Measurements from ENCODE around the gene TOGARAM2. TPM values are rescaled to one million over a fixed set of nuclear protein-coding genes. Genes with fewer than 3 reads are reported as not detected.

Gene TOGARAM2
- total RNA-seq, result not detected in 2 replicates

DNA sequence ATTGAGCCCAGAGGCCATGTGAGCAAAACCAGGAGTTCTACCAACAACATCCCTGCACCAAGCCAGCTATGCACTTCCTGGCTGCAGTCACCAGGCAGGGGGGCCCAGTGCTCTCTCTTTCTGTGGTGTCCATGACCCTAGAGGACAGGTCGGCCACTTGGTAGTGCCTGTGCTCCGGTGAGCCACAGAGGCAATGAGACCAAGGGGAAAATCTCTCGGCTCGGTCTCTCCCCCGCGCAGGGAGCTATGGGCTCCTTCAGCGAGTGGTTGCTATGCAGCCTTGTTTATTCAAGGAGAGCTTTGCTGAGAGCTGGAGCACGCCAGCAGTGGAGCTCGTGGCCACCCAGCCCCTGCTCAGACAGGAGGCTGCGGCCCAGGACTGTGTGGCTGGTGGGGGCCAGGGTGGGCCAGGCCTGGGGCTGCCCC is at the start of gene TOGARAM2:
Gene TOGARAM2 (plus strand): TSS at position 283 of the 426 bp plus-strand sequence. CDS start 13,537 bp downstream, outside the sequence.
- DNase-seq (ENCODE audit: low read depth), result no peak
- H3K27me3 ChIP-seq (ENCODE audit: control insufficient read depth, insufficient read depth, low read length), result no peaks in the 10 kb centered on the region
- no peak within 1 kb of the TSS for H3K4me3 ChIP-seq (ENCODE audit: low read depth, low read length)
- H3K36me3 ChIP-seq (ENCODE audit: control insufficient read depth, insufficient read depth, low read length), result no peaks in the 10 kb centered on the region
- TF ChIP-seq, protein P1, sequence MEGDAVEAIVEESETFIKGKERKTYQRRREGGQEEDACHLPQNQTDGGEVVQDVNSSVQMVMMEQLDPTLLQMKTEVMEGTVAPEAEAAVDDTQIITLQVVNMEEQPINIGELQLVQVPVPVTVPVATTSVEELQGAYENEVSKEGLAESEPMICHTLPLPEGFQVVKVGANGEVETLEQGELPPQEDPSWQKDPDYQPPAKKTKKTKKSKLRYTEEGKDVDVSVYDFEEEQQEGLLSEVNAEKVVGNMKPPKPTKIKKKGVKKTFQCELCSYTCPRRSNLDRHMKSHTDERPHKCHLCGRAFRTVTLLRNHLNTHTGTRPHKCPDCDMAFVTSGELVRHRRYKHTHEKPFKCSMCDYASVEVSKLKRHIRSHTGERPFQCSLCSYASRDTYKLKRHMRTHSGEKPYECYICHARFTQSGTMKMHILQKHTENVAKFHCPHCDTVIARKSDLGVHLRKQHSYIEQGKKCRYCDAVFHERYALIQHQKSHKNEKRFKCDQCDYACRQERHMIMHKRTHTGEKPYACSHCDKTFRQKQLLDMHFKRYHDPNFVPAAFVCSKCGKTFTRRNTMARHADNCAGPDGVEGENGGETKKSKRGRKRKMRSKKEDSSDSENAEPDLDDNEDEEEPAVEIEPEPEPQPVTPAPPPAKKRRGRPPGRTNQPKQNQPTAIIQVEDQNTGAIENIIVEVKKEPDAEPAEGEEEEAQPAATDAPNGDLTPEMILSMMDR (IDR thresholded peaks at IDR 0.05; ENCODE audit: insufficient read depth, low read length, poor library complexity, severe bottlenecking), result no peak

DNA sequence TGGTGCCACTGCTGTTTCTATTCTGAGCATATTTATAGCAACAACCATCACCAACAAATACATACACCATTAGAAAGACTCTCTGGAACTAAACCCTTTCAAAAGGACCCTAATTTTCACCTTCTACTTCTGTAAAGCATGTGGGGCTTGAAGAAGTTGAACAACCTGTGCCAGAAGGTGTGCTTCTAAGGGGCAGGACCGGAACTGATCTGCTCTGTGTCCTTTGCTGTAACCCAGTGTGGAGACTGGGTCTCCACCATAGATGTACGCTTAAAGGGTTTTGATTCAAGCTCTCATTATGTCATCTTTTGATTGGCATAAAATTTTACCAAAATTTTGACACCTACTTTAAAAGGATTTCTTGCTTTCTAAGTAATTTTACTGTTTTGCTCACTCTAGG is 46.3 kb upstream of the TOGARAM2 start:
- TF ChIP-seq, protein P1 (IDR thresholded peaks at IDR 0.05; ENCODE audit: insufficient read depth, low read length, poor library complexity, severe bottlenecking), result no peak
- DNase-seq (ENCODE audit: low read depth), result no peak
- Histone ChIP-seq H3K36me3 (ENCODE audit: control insufficient read depth, insufficient read depth, low read length) (no peaks in the 10 kb centered on the region), H3K4me3 (ENCODE audit: low read depth, low read length) (no peak overlapping the region), H3K27me3 (ENCODE audit: control insufficient read depth, insufficient read depth, low read length) (no peaks in the 10 kb centered on the region)

DNA sequence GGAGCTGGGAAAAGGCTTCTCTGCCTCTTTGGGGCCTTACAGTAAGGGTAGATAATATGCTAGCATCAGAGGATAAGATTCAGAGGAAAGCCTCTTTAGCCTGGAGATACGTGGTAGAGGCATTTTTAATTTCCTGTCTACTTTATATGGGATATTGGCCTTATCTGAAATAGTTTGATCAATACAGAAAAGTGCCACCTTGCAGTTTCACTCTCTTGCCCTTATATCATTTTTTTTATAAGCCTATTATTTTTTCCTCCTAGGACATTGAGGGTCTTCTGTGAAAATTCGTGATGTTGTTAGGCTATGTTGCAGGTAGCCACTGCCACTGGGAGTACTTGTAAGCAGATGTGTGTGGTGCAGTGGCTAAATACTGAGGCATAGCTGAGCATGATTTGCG is 40.1 kb upstream of the TOGARAM2 start:
- Histone ChIP-seq H3K4me3 (ENCODE audit: low read depth, low read length) (no peak overlapping the region), H3K27me3 (ENCODE audit: control insufficient read depth, insufficient read depth, low read length) (no peaks in the 10 kb centered on the region), H3K36me3 (ENCODE audit: control insufficient read depth, insufficient read depth, low read length) (no peaks in the 10 kb centered on the region)
- no peak for DNase-seq (ENCODE audit: low read depth)
- TF ChIP-seq, protein P1 (IDR thresholded peaks at IDR 0.05; ENCODE audit: insufficient read depth, low read length, poor library complexity, severe bottlenecking), result no peak

- Histone ChIP-seq H3K4me3 (ENCODE audit: low read depth, low read length) (no peak overlapping the region), H3K36me3 (ENCODE audit: control insufficient read depth, insufficient read depth, low read length) (peaks cover 1% of the 10 kb centered on the region), H3K27me3 (ENCODE audit: control insufficient read depth, insufficient read depth, low read length) (no peaks in the 10 kb centered on the region)
- TF ChIP-seq, protein P1 (IDR thresholded peaks at IDR 0.05; ENCODE audit: insufficient read depth, low read length, poor library complexity, severe bottlenecking), result no peak
- DNase-seq (ENCODE audit: low read depth), result no peak
Measured at GRCh38 chr2:28944535-28945248, 36.4 kb upstream of the TOGARAM2 start.

DNA sequence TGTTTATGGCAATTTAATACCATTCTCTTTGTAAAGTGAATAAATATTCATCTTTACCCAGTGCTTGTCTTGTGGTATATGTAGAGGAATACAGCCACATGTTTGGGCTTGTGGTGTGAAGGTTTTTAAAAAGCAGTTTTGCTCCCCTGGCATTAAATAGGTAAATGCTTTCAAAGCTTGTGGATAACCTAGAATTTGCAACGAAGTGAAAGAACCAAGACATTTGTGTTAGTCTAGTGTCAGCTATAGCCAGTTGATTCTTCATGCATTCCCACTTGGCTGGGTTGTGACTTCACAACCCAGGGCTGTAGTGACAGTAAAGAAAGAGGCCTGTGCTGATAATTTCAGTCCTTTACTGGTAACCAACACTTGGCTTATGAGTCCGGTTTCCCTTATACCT is 32.9 kb upstream of the TOGARAM2 start:
- DNase-seq (ENCODE audit: low read depth), result no peak
- Histone ChIP-seq H3K36me3 (ENCODE audit: control insufficient read depth, insufficient read depth, low read length) (peaks cover 1% of the 10 kb centered on the region), H3K4me3 (ENCODE audit: low read depth, low read length) (no peak overlapping the region), H3K27me3 (ENCODE audit: control insufficient read depth, insufficient read depth, low read length) (no peaks in the 10 kb centered on the region)
- TF ChIP-seq, protein P1 (IDR thresholded peaks at IDR 0.05; ENCODE audit: insufficient read depth, low read length, poor library complexity, severe bottlenecking), result no peak

DNA sequence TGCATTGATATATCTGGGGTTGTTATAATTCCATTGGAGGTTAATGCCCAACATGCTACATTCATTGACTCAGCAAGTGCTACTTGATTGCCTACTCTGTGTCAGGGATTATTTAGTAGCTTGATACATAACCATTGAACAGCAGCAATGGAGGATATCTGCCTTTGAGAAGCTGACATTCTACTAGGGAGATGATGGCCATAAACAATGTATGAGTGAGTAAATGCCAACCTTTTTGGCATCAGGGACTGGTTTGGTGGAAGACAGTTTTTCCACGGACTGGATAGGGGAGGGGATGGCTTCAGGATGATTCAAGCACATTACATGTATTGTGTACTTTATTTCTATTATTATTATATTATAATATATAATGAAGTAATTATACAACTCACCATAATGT is 31.9 kb upstream of the TOGARAM2 start:
- DNase-seq (ENCODE audit: low read depth), result no peak

More for the DNA sequence above, 31.9 kb upstream of the TOGARAM2 start:
- no peak overlapping the region for H3K4me3 ChIP-seq (ENCODE audit: low read depth, low read length)
- H3K27me3 ChIP-seq (ENCODE audit: control insufficient read depth, insufficient read depth, low read length), result no peaks in the 10 kb centered on the region
- peaks cover 1% of the 10 kb centered on the region for H3K36me3 ChIP-seq (ENCODE audit: control insufficient read depth, insufficient read depth, low read length)
- TF ChIP-seq, protein P1 (IDR thresholded peaks at IDR 0.05; ENCODE audit: insufficient read depth, low read length, poor library complexity, severe bottlenecking), result no peak

Measured in kidney epithelial cell (primary cell).